ENCODE data around the gene COL25A1.

Gene COL25A1

GRCh38 chr4:109195646-109196045, 106.8 kb downstream of the COL25A1 start:
- ChIA-PET CTCF (no interaction called here), POLR2A (no interaction called here)
- TF ChIP-seq LEF1 (IDR thresholded peaks at IDR 0.05; ENCODE audit: borderline replicate concordance) (no peak), L3MBTL2 (conservative IDR thresholded peaks at IDR 0.05) (no peak), BHLHE40 (IDR thresholded peaks at IDR 0.05; ENCODE audit: borderline replicate concordance) (no peak)
- DNase-seq (ENCODE audit: extremely low spot score): no peak

GRCh38 chr4:109191216-109191615, 111.2 kb downstream of the COL25A1 start:
- POLR2A ChIA-PET: no interaction called here
- DNase-seq (ENCODE audit: extremely low spot score): no peak
- CTCF ChIA-PET: no interaction called here
- TF ChIP-seq NFRKB (IDR thresholded peaks at IDR 0.05) (no peak), FOXK2 (IDR thresholded peaks at IDR 0.05) (no peak), L3MBTL2 (conservative IDR thresholded peaks at IDR 0.05) (no peak), ELF4 (IDR thresholded peaks at IDR 0.05) (no peak), ARNT (IDR thresholded peaks at IDR 0.05) (no peak), CTBP1 (IDR thresholded peaks at IDR 0.05; ENCODE audit: borderline replicate concordance) (no peak), FOXA1 (IDR thresholded peaks at IDR 0.05) (no peak), HDGF (IDR thresholded peaks at IDR 0.05; ENCODE audit: borderline replicate concordance) (no peak), PKNOX1 (IDR thresholded peaks at IDR 0.05) (no peak), ZNF384 (IDR thresholded peaks at IDR 0.05) (no peak), TARDBP (IDR thresholded peaks at IDR 0.05) (no peak), SP1 (IDR thresholded peaks at IDR 0.05) (no peak), LEF1 (IDR thresholded peaks at IDR 0.05; ENCODE audit: borderline replicate concordance) (no peak), BHLHE40 (IDR thresholded peaks at IDR 0.05; ENCODE audit: borderline replicate concordance) (no peak)

GRCh38 chr4:109186458-109186945, 116.0 kb downstream of the COL25A1 start:
- ChIA-PET POLR2A (no interaction called here), CTCF (no interaction called here)
- no peak for DNase-seq (ENCODE audit: extremely low spot score)
- TF ChIP-seq FOXA1 (IDR thresholded peaks at IDR 0.05) (no peak), TARDBP (IDR thresholded peaks at IDR 0.05) (no peak), ARNT (IDR thresholded peaks at IDR 0.05) (no peak), FOXM1 (IDR thresholded peaks at IDR 0.05; ENCODE audit: borderline replicate concordance) (no peak), SP1 (IDR thresholded peaks at IDR 0.05) (no peak), NFRKB (IDR thresholded peaks at IDR 0.05) (no peak), HDGF (IDR thresholded peaks at IDR 0.05; ENCODE audit: borderline replicate concordance) (no peak), BHLHE40 (IDR thresholded peaks at IDR 0.05; ENCODE audit: borderline replicate concordance) (no peak), SUZ12 (IDR thresholded peaks at IDR 0.05) (no peak), FOXK2 (IDR thresholded peaks at IDR 0.05) (no peak), ELF4 (IDR thresholded peaks at IDR 0.05) (no peak), CTBP1 (IDR thresholded peaks at IDR 0.05; ENCODE audit: borderline replicate concordance) (no peak), PKNOX1 (IDR thresholded peaks at IDR 0.05) (no peak), LEF1 (IDR thresholded peaks at IDR 0.05; ENCODE audit: borderline replicate concordance) (no peak), ZNF384 (IDR thresholded peaks at IDR 0.05) (no peak), L3MBTL2 (conservative IDR thresholded peaks at IDR 0.05) (no peak)

DNA sequence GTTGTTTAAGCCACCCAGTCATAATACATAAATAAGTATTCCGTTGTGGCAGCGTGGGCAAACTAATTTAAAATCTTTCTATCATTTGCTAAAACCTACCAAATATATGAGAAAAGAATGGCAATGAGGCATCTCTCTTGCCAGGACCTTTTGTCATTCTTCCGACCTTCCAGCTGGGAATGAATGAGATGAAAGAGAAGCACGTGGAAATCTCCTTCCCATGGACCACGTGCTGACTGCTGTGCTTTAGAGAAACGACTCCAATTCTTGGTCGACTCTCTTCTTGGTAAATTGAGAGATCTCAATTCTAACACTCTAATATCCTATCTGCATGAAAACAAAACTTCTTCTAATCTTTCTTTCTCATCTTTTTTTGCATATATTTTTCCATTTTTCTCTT, 116.5 kb downstream of the COL25A1 start:
- POLR2A ChIA-PET: no interaction called here
- TF ChIP-seq CTBP1 (IDR thresholded peaks at IDR 0.05; ENCODE audit: borderline replicate concordance) (no peak), LEF1 (IDR thresholded peaks at IDR 0.05; ENCODE audit: borderline replicate concordance) (no peak), TARDBP (IDR thresholded peaks at IDR 0.05) (no peak), ZNF384 (IDR thresholded peaks at IDR 0.05) (no peak), FOXA1 (IDR thresholded peaks at IDR 0.05) (no peak), NFRKB (IDR thresholded peaks at IDR 0.05) (no peak), FOXM1 (IDR thresholded peaks at IDR 0.05; ENCODE audit: borderline replicate concordance) (no peak), PKNOX1 (IDR thresholded peaks at IDR 0.05) (no peak), FOXK2 (IDR thresholded peaks at IDR 0.05) (no peak)
- no peak for DNase-seq (ENCODE audit: extremely low spot score)
- CTCF ChIA-PET: no interaction called here

DNA sequence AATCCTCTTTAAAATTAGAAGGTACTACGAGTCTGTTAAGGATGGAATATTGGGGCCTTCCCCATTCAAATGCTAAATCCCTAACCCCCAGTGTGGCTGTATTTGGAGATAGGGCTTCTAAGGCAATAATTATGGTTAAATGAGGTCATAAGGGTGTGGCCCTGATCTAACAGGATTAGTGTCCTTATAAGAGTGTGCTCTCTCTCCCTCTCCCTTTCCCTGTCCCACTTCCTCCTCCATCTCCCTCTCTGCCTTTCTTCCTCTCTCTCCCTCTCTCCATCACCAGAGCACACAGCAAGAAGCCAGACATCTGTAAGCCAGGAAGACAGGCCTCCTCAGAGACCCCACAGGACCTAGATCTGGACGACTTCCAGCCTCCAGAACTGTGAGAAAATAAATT, 116.9 kb downstream of the COL25A1 start:
- ChIA-PET CTCF (no interaction called here), POLR2A (no interaction called here)
- no peak for DNase-seq (ENCODE audit: extremely low spot score)
- TF ChIP-seq HDGF (IDR thresholded peaks at IDR 0.05; ENCODE audit: borderline replicate concordance) (no peak), BHLHE40 (IDR thresholded peaks at IDR 0.05; ENCODE audit: borderline replicate concordance) (no peak), FOXM1 (IDR thresholded peaks at IDR 0.05; ENCODE audit: borderline replicate concordance) (no peak), L3MBTL2 (conservative IDR thresholded peaks at IDR 0.05) (no peak), SUZ12 (IDR thresholded peaks at IDR 0.05) (no peak), ELF4 (IDR thresholded peaks at IDR 0.05) (no peak), PKNOX1 (IDR thresholded peaks at IDR 0.05) (no peak), ZNF384 (IDR thresholded peaks at IDR 0.05) (no peak), TARDBP (IDR thresholded peaks at IDR 0.05) (no peak), FOXK2 (IDR thresholded peaks at IDR 0.05) (no peak), LEF1 (IDR thresholded peaks at IDR 0.05; ENCODE audit: borderline replicate concordance) (no peak), CTBP1 (IDR thresholded peaks at IDR 0.05; ENCODE audit: borderline replicate concordance) (no peak)

DNA sequence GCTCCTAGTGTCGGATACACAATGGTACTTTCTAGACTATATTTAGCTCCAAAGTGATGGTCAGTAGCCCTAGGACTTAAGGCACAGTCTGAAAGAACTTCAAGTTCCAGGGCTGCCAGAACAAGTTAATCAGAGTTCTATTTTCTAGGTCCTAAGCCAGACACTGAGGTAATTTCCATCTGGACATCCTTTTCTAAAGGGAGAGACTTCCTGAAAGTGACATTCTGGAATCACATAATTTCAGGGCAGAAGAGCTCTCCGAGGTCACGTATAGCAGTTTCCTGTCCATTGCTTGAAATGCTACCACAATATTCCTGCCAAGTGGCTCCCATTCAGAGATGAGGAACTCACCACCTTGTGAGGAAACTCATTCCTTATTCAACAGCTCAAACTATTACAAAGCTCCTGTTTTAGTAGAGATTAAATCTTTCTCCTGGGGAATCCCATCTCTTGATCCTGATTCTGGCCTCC, 117.9 kb downstream of the COL25A1 start:
- POLR2A ChIA-PET: no interaction called here
- no peak for TF ChIP-seq CTBP1 (IDR thresholded peaks at IDR 0.05; ENCODE audit: borderline replicate concordance)
- TF ChIP-seq ELF4 (IDR thresholded peaks at IDR 0.05): no peak
- TF ChIP-seq PKNOX1 (IDR thresholded peaks at IDR 0.05): no peak
- no peak for TF ChIP-seq BHLHE40 (IDR thresholded peaks at IDR 0.05; ENCODE audit: borderline replicate concordance)
- no peak for TF ChIP-seq LEF1 (IDR thresholded peaks at IDR 0.05; ENCODE audit: borderline replicate concordance)
- no peak for TF ChIP-seq ZNF384 (IDR thresholded peaks at IDR 0.05)
- no peak for TF ChIP-seq SP1 (IDR thresholded peaks at IDR 0.05)
- no peak for TF ChIP-seq TARDBP (IDR thresholded peaks at IDR 0.05)
- no peak for TF ChIP-seq ARNT (IDR thresholded peaks at IDR 0.05)
- TF ChIP-seq L3MBTL2 (conservative IDR thresholded peaks at IDR 0.05): no peak
- no peak for TF ChIP-seq HDGF (IDR thresholded peaks at IDR 0.05; ENCODE audit: borderline replicate concordance)
- no peak for TF ChIP-seq SUZ12 (IDR thresholded peaks at IDR 0.05)
- CTCF ChIA-PET: interaction anchor here (0.6 kb wide), 1 partner anchor 221 kb away, joined by 3 read pairs; no protein-coding TSS in a partner anchor
- no peak for DNase-seq (ENCODE audit: extremely low spot score)
